WTC11 (cell line): ENCODE results near the gene ABCA12. TPM values are rescaled to one million over a fixed set of nuclear protein-coding genes. Genes with fewer than 3 reads are reported as not detected.

ENCODE experiments used
- ATAC-seq: fragments of 200-7000 bp; cut with Tn5 transposase; 2 replicates; pipeline ENCODE4 v1.10.0; 2021; ENCODE audit warnings: mild to moderate bottlenecking, moderate library complexity
- CTCF ChIA-PET: fragments of 300-600 bp; sonication (Branson Sonifier 250); formaldehyde crosslinking; loops from one replicate; lab custom pipeline; 2021; ENCODE audit warnings: antibody characterized with exemption; lab: Charles Lee
- POLR2A ChIA-PET: fragments of 350-600 bp; sonication (Branson Sonifier 250); formaldehyde crosslinking; loops from one replicate; lab custom pipeline; 2021; ENCODE audit warnings: antibody characterized with exemption; lab: Charles Lee
- DNase-seq: peaks from one replicate; pipeline ENCODE4 v3.0.0; 2021; ENCODE audit warnings: low spot score
- H3K27ac Mint-ChIP-seq: 2 replicates; pipeline ENCODE4 v1.8.0; 2021; ENCODE audit warnings: mixed read lengths
- H3K27me3 Mint-ChIP-seq: 2 replicates; pipeline ENCODE4 v1.8.0; 2021; ENCODE audit warnings: low read depth, mild to moderate bottlenecking, moderate library complexity, mixed read lengths
- H3K36me3 Mint-ChIP-seq: 2 replicates; pipeline ENCODE4 v1.8.0; 2021; ENCODE audit warnings: mixed read lengths
- H3K4me1 Mint-ChIP-seq: 2 replicates; pipeline ENCODE4 v1.8.0; 2022; ENCODE audit warnings: mixed read lengths
- H3K4me3 Mint-ChIP-seq: 2 replicates; pipeline ENCODE4 v1.8.0; 2021; ENCODE audit warnings: mild to moderate bottlenecking, moderate library complexity, mixed read lengths
- H3K9me3 Mint-ChIP-seq: 2 replicates; pipeline ENCODE4 v1.8.0; 2021; ENCODE audit warnings: mixed read lengths
- CBFB ChIP-seq: sonication (generic); formaldehyde crosslinking; IDR thresholded peaks from 2 replicates; pipeline ENCODE4 v1.8.1; 2022; ENCODE audit warnings: mild to moderate bottlenecking, low read depth, missing genetic modification reagents
- FOXJ3 ChIP-seq: sonication (generic); formaldehyde crosslinking; IDR thresholded peaks from 2 replicates; pipeline ENCODE4 v1.9.0; 2021; ENCODE audit warnings: missing genetic modification reagents, mild to moderate bottlenecking, borderline replicate concordance
- HMGA2 ChIP-seq: fragments of 250-450 bp; sonication (Bioruptor Pico); IDR thresholded peaks from 2 replicates; pipeline ENCODE4 v1.4.0; 2021; ENCODE audit warnings: mild to moderate bottlenecking, moderate library complexity
- NFATC4 ChIP-seq: fragments of 250-450 bp; sonication (Bioruptor Pico); IDR thresholded peaks from 2 replicates; pipeline ENCODE4 v1.9.0; 2021; ENCODE audit warnings: mild to moderate bottlenecking
- OVOL2 ChIP-seq: fragments of 250-450 bp; sonication (Bioruptor Pico); IDR thresholded peaks from 2 replicates; pipeline ENCODE4 v1.9.0; 2021; ENCODE audit warnings: mild to moderate bottlenecking, borderline replicate concordance
- SP1 ChIP-seq: sonication (generic); formaldehyde crosslinking; conservative IDR thresholded peaks from 2 replicates; pipeline ENCODE4 v1.8.1; 2022; ENCODE audit warnings: missing genetic modification reagents
- TCF7 ChIP-seq: sonication (generic); formaldehyde crosslinking; IDR thresholded peaks from 2 replicates; pipeline ENCODE4 v1.8.0; 2022; ENCODE audit warnings: mild to moderate bottlenecking, low read depth, missing genetic modification reagents, moderate library complexity
- TEAD4 ChIP-seq: sonication (generic); formaldehyde crosslinking; IDR thresholded peaks from 2 replicates; pipeline ENCODE4 v1.8.0; 2022; ENCODE audit warnings: mild to moderate bottlenecking, missing genetic modification reagents
- TP53 ChIP-seq: sonication (generic); formaldehyde crosslinking; IDR thresholded peaks from 2 replicates; pipeline ENCODE4 v1.8.1; 2023; ENCODE audit warnings: mild to moderate bottlenecking, missing genetic modification reagents
- ZNF416 ChIP-seq: fragments of 250-450 bp; sonication (Bioruptor Pico); IDR thresholded peaks from 2 replicates; pipeline ENCODE4 v1.9.0; 2021; ENCODE audit warnings: mild to moderate bottlenecking, inconsistent platforms
- total RNA-seq: library from RNA; stranded (reverse); gene quantifications from 3 replicates; pipeline ENCODE4 v1.2.3, GENCODE V29; 2021
- TF ChIP-seq, protein P1 (sequence below): fragments of 200-600 bp; IDR thresholded peaks from 2 replicates; pipeline ENCODE4 v1.8.0; 2022; ENCODE audit warnings: antibody characterized with exemption
- TF ChIP-seq, protein P2 (sequence below): sonication (generic); formaldehyde crosslinking; IDR thresholded peaks from 2 replicates; pipeline ENCODE4 v1.8.1; 2022; ENCODE audit warnings: mild to moderate bottlenecking, missing genetic modification reagents, moderate library complexity, borderline replicate concordance
- TF ChIP-seq, protein P3 (sequence below): sonication (generic); formaldehyde crosslinking; IDR thresholded peaks from 2 replicates; pipeline ENCODE4 v1.8.0; 2022; ENCODE audit warnings: mild to moderate bottlenecking, missing genetic modification reagents
- TF ChIP-seq, protein P4 (sequence below): sonication (generic); formaldehyde crosslinking; IDR thresholded peaks from 2 replicates; pipeline ENCODE4 v1.8.1; 2023; ENCODE audit warnings: mild to moderate bottlenecking, missing genetic modification reagents
- TF ChIP-seq, protein P5 (sequence below): fragments of 250-450 bp; sonication (Bioruptor Pico); IDR thresholded peaks from 2 replicates; pipeline ENCODE4 v1.9.0; 2021; ENCODE audit warnings: mild to moderate bottlenecking
- TF ChIP-seq, protein P6 (sequence below): fragments of 250-450 bp; sonication (Bioruptor Pico); IDR thresholded peaks from 2 replicates; pipeline ENCODE4 v1.9.0; 2021; ENCODE audit warnings: moderate library complexity, mild to moderate bottlenecking, inconsistent platforms, borderline replicate concordance
- TF ChIP-seq, protein P7 (sequence below): sonication (generic); formaldehyde crosslinking; IDR thresholded peaks from 2 replicates; pipeline ENCODE4 v1.8.1; 2023; ENCODE audit warnings: mild to moderate bottlenecking, missing genetic modification reagents
- TF ChIP-seq, protein P8 (sequence below): sonication (generic); formaldehyde crosslinking; IDR thresholded peaks from 2 replicates; pipeline ENCODE4 v1.8.0; 2022; ENCODE audit warnings: missing genetic modification reagents

Gene ABCA12
- total RNA-seq, 1 experiment from 2014 or later: 0.04 TPM

DNA sequence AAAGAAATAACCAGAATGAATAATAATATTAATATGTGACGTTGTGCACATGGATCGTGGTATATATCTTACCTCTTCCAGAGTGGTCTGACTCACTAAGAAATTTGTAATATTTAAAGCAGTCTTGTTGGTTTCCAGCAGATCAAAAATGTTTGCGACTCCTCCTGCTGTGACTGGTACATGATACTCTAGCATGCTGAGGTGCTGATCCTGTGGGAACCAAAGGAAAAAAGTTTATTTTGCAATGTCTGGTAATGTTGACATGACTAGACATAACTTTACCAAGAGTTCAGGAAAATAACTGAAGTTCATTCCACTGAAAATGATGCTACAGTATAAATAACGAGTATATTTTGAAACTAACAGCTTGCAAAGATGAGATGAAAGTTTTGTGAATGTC is 204.4 kb downstream of the ABCA12 start:
- H3K9me3 Mint-ChIP-seq: no peaks in the 10 kb centered on the region
- ChIA-PET CTCF (no interaction called here), POLR2A (no interaction called here)
- peaks cover 5% of the 10 kb centered on the region for H3K4me1 Mint-ChIP-seq
- DNase-seq (no peak), ATAC-seq (no peak)
- H3K36me3 Mint-ChIP-seq: no peaks in the 10 kb centered on the region
- TF ChIP-seq NFATC4 (CRISPR knock-in tag): no peak
- TF ChIP-seq CBFB (CRISPR knock-in tag): no peak
- TF ChIP-seq, protein P1, sequence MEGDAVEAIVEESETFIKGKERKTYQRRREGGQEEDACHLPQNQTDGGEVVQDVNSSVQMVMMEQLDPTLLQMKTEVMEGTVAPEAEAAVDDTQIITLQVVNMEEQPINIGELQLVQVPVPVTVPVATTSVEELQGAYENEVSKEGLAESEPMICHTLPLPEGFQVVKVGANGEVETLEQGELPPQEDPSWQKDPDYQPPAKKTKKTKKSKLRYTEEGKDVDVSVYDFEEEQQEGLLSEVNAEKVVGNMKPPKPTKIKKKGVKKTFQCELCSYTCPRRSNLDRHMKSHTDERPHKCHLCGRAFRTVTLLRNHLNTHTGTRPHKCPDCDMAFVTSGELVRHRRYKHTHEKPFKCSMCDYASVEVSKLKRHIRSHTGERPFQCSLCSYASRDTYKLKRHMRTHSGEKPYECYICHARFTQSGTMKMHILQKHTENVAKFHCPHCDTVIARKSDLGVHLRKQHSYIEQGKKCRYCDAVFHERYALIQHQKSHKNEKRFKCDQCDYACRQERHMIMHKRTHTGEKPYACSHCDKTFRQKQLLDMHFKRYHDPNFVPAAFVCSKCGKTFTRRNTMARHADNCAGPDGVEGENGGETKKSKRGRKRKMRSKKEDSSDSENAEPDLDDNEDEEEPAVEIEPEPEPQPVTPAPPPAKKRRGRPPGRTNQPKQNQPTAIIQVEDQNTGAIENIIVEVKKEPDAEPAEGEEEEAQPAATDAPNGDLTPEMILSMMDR: no peak
- TF ChIP-seq, protein P2, sequence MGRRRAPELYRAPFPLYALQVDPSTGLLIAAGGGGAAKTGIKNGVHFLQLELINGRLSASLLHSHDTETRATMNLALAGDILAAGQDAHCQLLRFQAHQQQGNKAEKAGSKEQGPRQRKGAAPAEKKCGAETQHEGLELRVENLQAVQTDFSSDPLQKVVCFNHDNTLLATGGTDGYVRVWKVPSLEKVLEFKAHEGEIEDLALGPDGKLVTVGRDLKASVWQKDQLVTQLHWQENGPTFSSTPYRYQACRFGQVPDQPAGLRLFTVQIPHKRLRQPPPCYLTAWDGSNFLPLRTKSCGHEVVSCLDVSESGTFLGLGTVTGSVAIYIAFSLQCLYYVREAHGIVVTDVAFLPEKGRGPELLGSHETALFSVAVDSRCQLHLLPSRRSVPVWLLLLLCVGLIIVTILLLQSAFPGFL (CRISPR knock-in tag): no peak
- no peak for TF ChIP-seq TCF7 (CRISPR knock-in tag)
- TF ChIP-seq, protein P3, sequence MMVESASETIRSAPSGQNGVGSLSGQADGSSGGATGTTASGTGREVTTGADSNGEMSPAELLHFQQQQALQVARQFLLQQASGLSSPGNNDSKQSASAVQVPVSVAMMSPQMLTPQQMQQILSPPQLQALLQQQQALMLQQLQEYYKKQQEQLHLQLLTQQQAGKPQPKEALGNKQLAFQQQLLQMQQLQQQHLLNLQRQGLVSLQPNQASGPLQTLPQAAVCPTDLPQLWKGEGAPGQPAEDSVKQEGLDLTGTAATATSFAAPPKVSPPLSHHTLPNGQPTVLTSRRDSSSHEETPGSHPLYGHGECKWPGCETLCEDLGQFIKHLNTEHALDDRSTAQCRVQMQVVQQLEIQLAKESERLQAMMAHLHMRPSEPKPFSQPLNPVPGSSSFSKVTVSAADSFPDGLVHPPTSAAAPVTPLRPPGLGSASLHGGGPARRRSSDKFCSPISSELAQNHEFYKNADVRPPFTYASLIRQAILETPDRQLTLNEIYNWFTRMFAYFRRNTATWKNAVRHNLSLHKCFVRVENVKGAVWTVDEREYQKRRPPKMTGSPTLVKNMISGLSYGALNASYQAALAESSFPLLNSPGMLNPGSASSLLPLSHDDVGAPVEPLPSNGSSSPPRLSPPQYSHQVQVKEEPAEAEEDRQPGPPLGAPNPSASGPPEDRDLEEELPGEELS: no peak
- TF ChIP-seq TEAD4 (CRISPR knock-in tag): no peak
- no peak for TF ChIP-seq OVOL2 (CRISPR knock-in tag)
- TF ChIP-seq HMGA2 (CRISPR knock-in tag): no peak
- TF ChIP-seq, protein P4, sequence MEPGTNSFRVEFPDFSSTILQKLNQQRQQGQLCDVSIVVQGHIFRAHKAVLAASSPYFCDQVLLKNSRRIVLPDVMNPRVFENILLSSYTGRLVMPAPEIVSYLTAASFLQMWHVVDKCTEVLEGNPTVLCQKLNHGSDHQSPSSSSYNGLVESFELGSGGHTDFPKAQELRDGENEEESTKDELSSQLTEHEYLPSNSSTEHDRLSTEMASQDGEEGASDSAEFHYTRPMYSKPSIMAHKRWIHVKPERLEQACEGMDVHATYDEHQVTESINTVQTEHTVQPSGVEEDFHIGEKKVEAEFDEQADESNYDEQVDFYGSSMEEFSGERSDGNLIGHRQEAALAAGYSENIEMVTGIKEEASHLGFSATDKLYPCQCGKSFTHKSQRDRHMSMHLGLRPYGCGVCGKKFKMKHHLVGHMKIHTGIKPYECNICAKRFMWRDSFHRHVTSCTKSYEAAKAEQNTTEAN (CRISPR knock-in tag): no peak
- TF ChIP-seq, protein P5, sequence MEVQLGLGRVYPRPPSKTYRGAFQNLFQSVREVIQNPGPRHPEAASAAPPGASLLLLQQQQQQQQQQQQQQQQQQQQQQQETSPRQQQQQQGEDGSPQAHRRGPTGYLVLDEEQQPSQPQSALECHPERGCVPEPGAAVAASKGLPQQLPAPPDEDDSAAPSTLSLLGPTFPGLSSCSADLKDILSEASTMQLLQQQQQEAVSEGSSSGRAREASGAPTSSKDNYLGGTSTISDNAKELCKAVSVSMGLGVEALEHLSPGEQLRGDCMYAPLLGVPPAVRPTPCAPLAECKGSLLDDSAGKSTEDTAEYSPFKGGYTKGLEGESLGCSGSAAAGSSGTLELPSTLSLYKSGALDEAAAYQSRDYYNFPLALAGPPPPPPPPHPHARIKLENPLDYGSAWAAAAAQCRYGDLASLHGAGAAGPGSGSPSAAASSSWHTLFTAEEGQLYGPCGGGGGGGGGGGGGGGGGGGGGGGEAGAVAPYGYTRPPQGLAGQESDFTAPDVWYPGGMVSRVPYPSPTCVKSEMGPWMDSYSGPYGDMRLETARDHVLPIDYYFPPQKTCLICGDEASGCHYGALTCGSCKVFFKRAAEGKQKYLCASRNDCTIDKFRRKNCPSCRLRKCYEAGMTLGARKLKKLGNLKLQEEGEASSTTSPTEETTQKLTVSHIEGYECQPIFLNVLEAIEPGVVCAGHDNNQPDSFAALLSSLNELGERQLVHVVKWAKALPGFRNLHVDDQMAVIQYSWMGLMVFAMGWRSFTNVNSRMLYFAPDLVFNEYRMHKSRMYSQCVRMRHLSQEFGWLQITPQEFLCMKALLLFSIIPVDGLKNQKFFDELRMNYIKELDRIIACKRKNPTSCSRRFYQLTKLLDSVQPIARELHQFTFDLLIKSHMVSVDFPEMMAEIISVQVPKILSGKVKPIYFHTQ (CRISPR knock-in tag): no peak
- TF ChIP-seq ZNF416 (CRISPR knock-in tag): no peak
- TF ChIP-seq, protein P6, sequence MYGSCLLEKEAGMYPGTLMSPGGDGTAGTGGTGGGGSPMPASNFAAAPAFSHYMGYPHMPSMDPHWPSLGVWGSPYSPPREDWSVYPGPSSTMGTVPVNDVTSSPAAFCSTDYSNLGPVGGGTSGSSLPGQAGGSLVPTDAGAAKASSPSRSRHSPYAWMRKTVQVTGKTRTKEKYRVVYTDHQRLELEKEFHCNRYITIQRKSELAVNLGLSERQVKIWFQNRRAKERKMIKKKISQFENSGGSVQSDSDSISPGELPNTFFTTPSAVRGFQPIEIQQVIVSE: no peak
- TF ChIP-seq FOXJ3 (CRISPR knock-in tag): no peak
- TF ChIP-seq TP53 (CRISPR knock-in tag): no peak
- no peak for TF ChIP-seq SP1
- TF ChIP-seq, protein P7, sequence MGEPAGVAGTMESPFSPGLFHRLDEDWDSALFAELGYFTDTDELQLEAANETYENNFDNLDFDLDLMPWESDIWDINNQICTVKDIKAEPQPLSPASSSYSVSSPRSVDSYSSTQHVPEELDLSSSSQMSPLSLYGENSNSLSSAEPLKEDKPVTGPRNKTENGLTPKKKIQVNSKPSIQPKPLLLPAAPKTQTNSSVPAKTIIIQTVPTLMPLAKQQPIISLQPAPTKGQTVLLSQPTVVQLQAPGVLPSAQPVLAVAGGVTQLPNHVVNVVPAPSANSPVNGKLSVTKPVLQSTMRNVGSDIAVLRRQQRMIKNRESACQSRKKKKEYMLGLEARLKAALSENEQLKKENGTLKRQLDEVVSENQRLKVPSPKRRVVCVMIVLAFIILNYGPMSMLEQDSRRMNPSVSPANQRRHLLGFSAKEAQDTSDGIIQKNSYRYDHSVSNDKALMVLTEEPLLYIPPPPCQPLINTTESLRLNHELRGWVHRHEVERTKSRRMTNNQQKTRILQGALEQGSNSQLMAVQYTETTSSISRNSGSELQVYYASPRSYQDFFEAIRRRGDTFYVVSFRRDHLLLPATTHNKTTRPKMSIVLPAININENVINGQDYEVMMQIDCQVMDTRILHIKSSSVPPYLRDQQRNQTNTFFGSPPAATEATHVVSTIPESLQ (CRISPR knock-in tag): no peak
- TF ChIP-seq, protein P8, sequence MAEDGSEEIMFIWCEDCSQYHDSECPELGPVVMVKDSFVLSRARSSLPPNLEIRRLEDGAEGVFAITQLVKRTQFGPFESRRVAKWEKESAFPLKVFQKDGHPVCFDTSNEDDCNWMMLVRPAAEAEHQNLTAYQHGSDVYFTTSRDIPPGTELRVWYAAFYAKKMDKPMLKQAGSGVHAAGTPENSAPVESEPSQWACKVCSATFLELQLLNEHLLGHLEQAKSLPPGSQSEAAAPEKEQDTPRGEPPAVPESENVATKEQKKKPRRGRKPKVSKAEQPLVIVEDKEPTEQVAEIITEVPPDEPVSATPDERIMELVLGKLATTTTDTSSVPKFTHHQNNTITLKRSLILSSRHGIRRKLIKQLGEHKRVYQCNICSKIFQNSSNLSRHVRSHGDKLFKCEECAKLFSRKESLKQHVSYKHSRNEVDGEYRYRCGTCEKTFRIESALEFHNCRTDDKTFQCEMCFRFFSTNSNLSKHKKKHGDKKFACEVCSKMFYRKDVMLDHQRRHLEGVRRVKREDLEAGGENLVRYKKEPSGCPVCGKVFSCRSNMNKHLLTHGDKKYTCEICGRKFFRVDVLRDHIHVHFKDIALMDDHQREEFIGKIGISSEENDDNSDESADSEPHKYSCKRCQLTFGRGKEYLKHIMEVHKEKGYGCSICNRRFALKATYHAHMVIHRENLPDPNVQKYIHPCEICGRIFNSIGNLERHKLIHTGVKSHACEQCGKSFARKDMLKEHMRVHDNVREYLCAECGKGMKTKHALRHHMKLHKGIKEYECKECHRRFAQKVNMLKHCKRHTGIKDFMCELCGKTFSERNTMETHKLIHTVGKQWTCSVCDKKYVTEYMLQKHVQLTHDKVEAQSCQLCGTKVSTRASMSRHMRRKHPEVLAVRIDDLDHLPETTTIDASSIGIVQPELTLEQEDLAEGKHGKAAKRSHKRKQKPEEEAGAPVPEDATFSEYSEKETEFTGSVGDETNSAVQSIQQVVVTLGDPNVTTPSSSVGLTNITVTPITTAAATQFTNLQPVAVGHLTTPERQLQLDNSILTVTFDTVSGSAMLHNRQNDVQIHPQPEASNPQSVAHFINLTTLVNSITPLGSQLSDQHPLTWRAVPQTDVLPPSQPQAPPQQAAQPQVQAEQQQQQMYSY: no peak
- H3K27me3 Mint-ChIP-seq: no peaks in the 10 kb centered on the region; the same call in 1 of the 2 replicates
- no peak overlapping the region for H3K27ac Mint-ChIP-seq
- no peak overlapping the region for H3K4me3 Mint-ChIP-seq
